Esophagus (tissue), 2 donors: ENCODE results near the gene GRAMD4. TPM values are rescaled to one million over a fixed set of nuclear protein-coding genes. Genes with fewer than 3 reads are reported as not detected.
A peak's percentile ranks its signal among the peaks of the same experiment; 100 is the strongest.

Experiments used
- H3K27ac ChIP-seq, 2 donors: one replicate each; pipeline ENCODE4 v1.5.1; 2013; ENCODE audit warnings: low read depth in 2 of 2, mild to moderate bottlenecking in 2 of 2, inconsistent platforms in 1 of 2, low read length in 1 of 2, moderate library complexity in 1 of 2
- H3K27me3 ChIP-seq, 2 donors: one replicate each; pipeline ENCODE4 v1.6.1; 2013; ENCODE audit warnings: low read length in 2 of 2, control low read depth in 1 of 2, mild to moderate bottlenecking in 1 of 2; ENCODE audit not compliant: insufficient read depth in 2 of 2, control insufficient read depth in 1 of 2
- H3K36me3 ChIP-seq, 2 donors: one replicate each; pipeline ENCODE4 v1.6.1; 2013; ENCODE audit warnings: low read length in 1 of 2; ENCODE audit not compliant: control insufficient read depth in 2 of 2, insufficient read depth in 2 of 2
- H3K4me1 ChIP-seq, 2 donors: one replicate each; pipeline ENCODE4 v1.6.1; 2013; ENCODE audit warnings: low read length in 1 of 2; ENCODE audit not compliant: control insufficient read depth in 2 of 2, insufficient read depth in 2 of 2
- H3K4me3 ChIP-seq, 2 donors: one replicate each; pipeline ENCODE4 v1.5.1; 2013; ENCODE audit warnings: low read length in 2 of 2, mild to moderate bottlenecking in 2 of 2, low read depth in 1 of 2, moderate library complexity in 1 of 2
- H3K9me3 ChIP-seq, 2 donors: one replicate each; pipeline ENCODE4 v1.6.1; 2013; ENCODE audit warnings: mild to moderate bottlenecking in 2 of 2, low read depth in 1 of 2, low read length in 1 of 2, moderate library complexity in 1 of 2; ENCODE audit not compliant: control insufficient read depth in 2 of 2, insufficient read depth in 1 of 2
- WGBS, 2 donors: extraction: QIAGEN DNeasy Blood & Tissue Kit; methylation state at CpG; one replicate each; pipeline ENCODE4 v1.1.7; 2013; 5-methylcytosine and 5-hydroxymethylcytosine counted together
- polyA plus RNA-seq, 2 donors: library from polyadenylated mRNA; stranded (reverse); fragments of 200-250 nt; gene quantifications; one replicate each; pipeline ENCODE4 v1.2.3, GENCODE V29; 2013
- donor health status: healthy with polysubstance abuse.
- donor health status: Bipolar disorder and iron deficiency.

Gene GRAMD4
- polyA plus RNA-seq, result 10 to 100 TPM; 15.6 to 18.0 TPM

- Histone ChIP-seq H3K9me3 (no peaks in the 10 kb centered on the region), H3K4me1 (peaks cover 4 to 20% of the 10 kb centered on the region in 2 donors), H3K4me3 (no peak within 1 kb of the TSS), H3K27ac (peak within 1 kb of the TSS in 1 of 2 donors; percentile 15), H3K27me3 (no peaks in the 10 kb centered on the region), H3K36me3 (peaks cover 0 to 2% of the 10 kb centered on the region in 2 donors)
- 60 to 61% methylated on average over 20 of the region's 20 CpGs for WGBS, 2 donors
These were observed at the start of gene GRAMD4 for GRCh38 chr22:46619830-46620501. GRAMD4 (plus strand) TSS chr22:46620386; CDS start chr22:46626800, 6,414 bp downstream.

- WGBS, 2 donors, result 85 to 86% methylated on average over 7 of the region's 7 CpGs
These were observed 48.4 kb upstream of the GRAMD4 start for GRCh38 chr22:46571642-46572250.

GRCh38 chr22:46572911-46573780 lies 47.0 kb upstream of the GRAMD4 start:
- H3K4me1 ChIP-seq, result peaks cover 5 to 15% of the 10 kb centered on the region in 2 donors
- WGBS, 2 donors, result 75 to 86% methylated on average over 19 of the region's 19 CpGs
- no peaks in the 10 kb centered on the region for H3K36me3 ChIP-seq
- H3K27me3 ChIP-seq, result no peaks in the 10 kb centered on the region
- H3K4me3 ChIP-seq, result no peak overlapping the region
- H3K27ac ChIP-seq, result no peak overlapping the region
- H3K9me3 ChIP-seq, result peaks cover 6 to 7% of the 10 kb centered on the region in 2 donors

More at GRCh38 chr22:46571642-46572250, 48.4 kb upstream of the GRAMD4 start:
- Histone ChIP-seq H3K4me3 (no peak overlapping the region), H3K36me3 (no peaks in the 10 kb centered on the region), H3K27ac (no peak overlapping the region), H3K4me1 (peaks cover 5 to 9% of the 10 kb centered on the region in 2 donors), H3K27me3 (no peaks in the 10 kb centered on the region), H3K9me3 (peaks cover 6 to 7% of the 10 kb centered on the region in 2 donors)

GRCh38 chr22:46573781-46574437 lies 46.3 kb upstream of the GRAMD4 start:
- no peak overlapping the region for H3K4me3 ChIP-seq
- H3K27me3 ChIP-seq, result no peaks in the 10 kb centered on the region
- H3K9me3 ChIP-seq, result peaks cover 6 to 7% of the 10 kb centered on the region in 2 donors
- no peaks in the 10 kb centered on the region for H3K36me3 ChIP-seq
- H3K4me1 ChIP-seq, result peaks cover 13 to 23% of the 10 kb centered on the region in 2 donors
- no peak overlapping the region for H3K27ac ChIP-seq
- 83 to 85% methylated on average over 18 of the region's 18 CpGs for WGBS, 2 donors

GRCh38 chr22:46574438-46574992 lies 45.7 kb upstream of the GRAMD4 start:
- WGBS, 2 donors, result 87 to 89% methylated on average over 15 of the region's 15 CpGs
- H3K4me1 ChIP-seq, result peaks cover 13 to 25% of the 10 kb centered on the region in 2 donors
- no peak overlapping the region for H3K4me3 ChIP-seq
- peaks cover 6 to 7% of the 10 kb centered on the region in 2 donors for H3K9me3 ChIP-seq
- peak overlapping the region; percentile 39 to 49 for H3K27ac ChIP-seq
- H3K27me3 ChIP-seq, result no peaks in the 10 kb centered on the region
- no peaks in the 10 kb centered on the region for H3K36me3 ChIP-seq

- Histone ChIP-seq H3K4me3 (no peak overlapping the region), H3K27ac (peak overlapping the region; percentile 49 to 81), H3K27me3 (no peaks in the 10 kb centered on the region), H3K4me1 (peaks cover 13 to 32% of the 10 kb centered on the region in 2 donors), H3K36me3 (no peaks in the 10 kb centered on the region), H3K9me3 (peaks cover 6 to 7% of the 10 kb centered on the region in 2 donors)
- 62 to 67% methylated on average over 19 of the region's 19 CpGs for WGBS, 2 donors
These were observed 44.9 kb upstream of the GRAMD4 start for GRCh38 chr22:46574993-46575910.

- Histone ChIP-seq H3K4me1 (peaks cover 13 to 32% of the 10 kb centered on the region in 2 donors), H3K27ac (peak overlapping the region; percentile 40 to 81), H3K4me3 (peak overlapping the region; percentile 56 to 72), H3K36me3 (no peaks in the 10 kb centered on the region), H3K9me3 (peaks cover 6 to 7% of the 10 kb centered on the region in 2 donors), H3K27me3 (no peaks in the 10 kb centered on the region)
- WGBS, 2 donors, result 38 to 50% methylated on average over 10 of the region's 10 CpGs
These were observed 44.2 kb upstream of the GRAMD4 start for GRCh38 chr22:46575911-46576555.
